AG10803 (cell line): ENCODE measurements around the gene RAB23.
A peak's percentile ranks its signal among the peaks of the same experiment; 100 is the strongest.

Source experiments
- DNase-seq: peaks from one replicate; pipeline ENCODE4 v3.0.0; 2010; ENCODE audit warnings: low read depth
- H3K4me3 ChIP-seq: 2 replicates; pipeline ENCODE4 v1.5.1; 2011; ENCODE audit warnings: mild to moderate bottlenecking, low read length, control low read depth
- TF ChIP-seq, protein P1 (sequence below): conservative IDR thresholded peaks from 2 replicates; pipeline ENCODE4 v1.5.1; 2011; ENCODE audit warnings: mild to moderate bottlenecking, low read length, control low read depth, inconsistent platforms

The RAB23 gene

DNA sequence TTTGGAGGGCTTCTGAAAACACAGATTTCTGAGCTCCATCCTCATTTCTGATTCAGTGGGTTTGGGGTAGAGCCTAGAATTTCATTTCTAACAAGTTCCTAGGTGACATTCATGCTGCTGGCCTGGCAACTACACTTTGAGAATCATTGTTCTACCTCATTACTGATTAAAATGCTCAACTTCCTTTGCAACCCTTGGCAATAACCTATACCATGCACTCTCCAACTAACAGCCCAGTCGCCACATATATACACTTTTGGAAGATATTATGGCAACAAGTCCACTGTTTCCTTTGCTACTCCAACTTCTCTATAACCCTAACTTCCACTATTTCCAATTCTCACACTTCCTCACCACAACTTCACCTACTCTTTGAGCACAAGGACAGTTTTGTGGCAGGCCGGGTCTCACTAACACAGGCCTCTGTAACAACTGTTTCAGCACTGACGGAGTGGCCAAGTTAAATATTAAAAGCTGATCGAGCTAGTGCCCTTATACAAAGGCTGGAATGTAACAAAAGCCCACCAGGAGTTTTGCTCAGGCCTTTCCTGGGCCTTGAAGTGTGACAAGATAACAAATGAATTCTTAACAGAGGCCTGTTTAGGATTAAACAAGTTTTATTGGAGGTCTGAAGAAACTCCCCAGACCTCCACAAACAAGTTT lies 32.1 kb upstream of the RAB23 start:
- no peak overlapping the region for H3K4me3 ChIP-seq
- TF ChIP-seq, protein P1, sequence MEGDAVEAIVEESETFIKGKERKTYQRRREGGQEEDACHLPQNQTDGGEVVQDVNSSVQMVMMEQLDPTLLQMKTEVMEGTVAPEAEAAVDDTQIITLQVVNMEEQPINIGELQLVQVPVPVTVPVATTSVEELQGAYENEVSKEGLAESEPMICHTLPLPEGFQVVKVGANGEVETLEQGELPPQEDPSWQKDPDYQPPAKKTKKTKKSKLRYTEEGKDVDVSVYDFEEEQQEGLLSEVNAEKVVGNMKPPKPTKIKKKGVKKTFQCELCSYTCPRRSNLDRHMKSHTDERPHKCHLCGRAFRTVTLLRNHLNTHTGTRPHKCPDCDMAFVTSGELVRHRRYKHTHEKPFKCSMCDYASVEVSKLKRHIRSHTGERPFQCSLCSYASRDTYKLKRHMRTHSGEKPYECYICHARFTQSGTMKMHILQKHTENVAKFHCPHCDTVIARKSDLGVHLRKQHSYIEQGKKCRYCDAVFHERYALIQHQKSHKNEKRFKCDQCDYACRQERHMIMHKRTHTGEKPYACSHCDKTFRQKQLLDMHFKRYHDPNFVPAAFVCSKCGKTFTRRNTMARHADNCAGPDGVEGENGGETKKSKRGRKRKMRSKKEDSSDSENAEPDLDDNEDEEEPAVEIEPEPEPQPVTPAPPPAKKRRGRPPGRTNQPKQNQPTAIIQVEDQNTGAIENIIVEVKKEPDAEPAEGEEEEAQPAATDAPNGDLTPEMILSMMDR: no peak
- no peak for DNase-seq

DNA sequence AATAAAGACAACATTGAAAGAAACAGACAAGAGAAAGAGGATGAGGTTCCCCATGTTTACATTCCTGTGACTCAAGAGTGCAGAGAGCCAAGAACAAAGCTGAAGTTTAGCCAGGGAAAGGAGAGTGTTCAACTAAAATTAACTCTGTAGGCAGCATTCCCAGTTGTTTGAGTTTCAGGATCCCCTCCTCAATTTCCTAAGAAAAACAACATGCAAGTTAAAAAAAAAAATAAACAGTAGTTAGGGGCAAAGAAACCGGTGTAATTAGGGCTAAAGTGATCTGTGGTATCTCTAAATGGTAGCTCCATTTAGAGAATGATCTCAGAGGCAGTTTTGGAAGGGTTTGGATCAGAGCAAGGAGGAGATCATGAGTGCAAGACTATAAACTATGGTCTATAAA lies 30.9 kb upstream of the RAB23 start:
- peak; percentile 62 for DNase-seq
- no peak overlapping the region for H3K4me3 ChIP-seq
- TF ChIP-seq, protein P1: no peak

DNA sequence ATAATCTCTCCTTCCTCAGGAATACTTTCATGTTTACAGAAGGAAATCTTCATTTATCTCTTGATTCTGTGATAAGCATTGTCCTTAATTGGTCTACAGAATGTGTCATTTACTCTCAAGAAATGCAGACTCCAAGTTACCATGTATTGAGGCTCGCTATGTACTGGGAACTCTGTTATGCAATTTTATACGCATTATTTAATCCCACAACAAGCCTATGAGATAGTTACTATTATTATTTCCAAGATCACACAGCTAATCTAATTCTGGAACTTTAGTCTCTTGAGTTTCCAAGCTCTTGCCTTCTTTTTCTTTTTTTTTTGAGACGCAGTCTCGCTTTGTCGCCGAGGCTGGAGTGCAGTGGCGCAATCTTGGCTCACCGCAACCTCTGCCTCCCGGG lies 30.0 kb upstream of the RAB23 start:
- no peak for DNase-seq
- no peak overlapping the region for H3K4me3 ChIP-seq
- TF ChIP-seq, protein P1: no peak

DNA sequence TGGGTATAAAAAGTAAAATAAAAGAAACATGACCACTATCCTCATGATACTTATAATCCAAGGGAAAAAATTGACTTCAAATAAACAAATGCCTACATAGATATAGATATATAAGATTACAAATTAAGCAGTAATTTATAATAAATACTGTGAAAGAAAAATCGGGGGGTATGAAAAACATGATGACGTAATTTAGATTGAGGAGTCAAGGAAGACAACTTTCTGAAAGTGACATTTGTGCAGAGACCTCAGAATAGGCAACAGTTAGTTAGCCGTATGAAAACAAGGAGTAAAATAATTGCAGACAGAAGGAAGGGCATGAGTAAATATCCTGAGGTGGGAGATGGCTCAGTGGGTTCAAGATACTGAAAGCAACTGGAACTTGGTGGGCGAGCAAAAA lies 28.2 kb upstream of the RAB23 start:
- no peak for DNase-seq
- TF ChIP-seq, protein P1: no peak
- no peak overlapping the region for H3K4me3 ChIP-seq

DNA sequence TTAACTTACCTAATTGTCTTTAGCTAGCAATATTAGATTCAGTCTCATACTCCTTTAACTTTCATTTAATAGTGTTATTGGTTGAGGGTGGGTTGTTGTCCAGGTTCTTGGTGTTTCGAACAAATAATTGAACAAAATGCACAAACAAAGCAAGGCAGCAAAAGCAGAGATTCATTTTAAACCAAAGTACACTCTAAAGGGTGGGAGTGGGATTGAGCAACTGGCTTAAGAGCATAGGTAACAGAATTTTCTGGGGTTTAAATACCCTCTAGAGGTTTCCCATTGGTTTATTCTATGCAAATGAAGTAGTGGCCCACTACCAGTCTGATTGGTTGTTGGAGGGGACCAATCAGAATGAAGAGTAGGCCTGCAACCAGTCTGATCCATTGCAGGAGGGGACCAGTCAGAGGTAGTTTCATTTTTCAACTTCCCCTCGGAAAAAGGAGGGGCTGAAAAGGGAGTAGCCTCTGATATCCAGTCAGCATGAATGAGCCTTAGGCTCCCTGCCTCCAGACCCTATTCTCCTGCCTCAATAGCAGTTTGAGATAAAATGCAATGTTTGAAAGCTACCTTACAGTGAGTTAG lies 26.3 kb upstream of the RAB23 start:
- no peak for DNase-seq
- no peak overlapping the region for H3K4me3 ChIP-seq
- TF ChIP-seq, protein P1: no peak

DNA sequence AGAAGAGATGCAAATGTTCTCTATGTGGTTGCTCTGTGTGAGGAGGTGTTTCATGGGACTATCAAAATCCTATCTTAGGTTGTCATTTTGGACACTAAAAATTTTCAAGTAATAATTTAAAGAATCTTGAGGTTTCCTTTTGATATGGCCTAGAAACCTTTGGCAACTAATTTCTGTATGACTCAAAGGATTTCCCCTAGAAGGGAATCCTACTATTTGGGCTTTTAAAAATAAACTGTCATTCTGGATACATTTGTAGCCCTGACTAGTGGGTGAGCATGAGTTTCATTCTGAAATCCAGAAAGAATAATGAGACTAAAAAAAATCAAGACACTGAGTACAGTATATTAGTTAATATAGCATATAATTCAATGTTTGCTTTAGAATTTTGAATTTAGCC lies 25.5 kb upstream of the RAB23 start:
- TF ChIP-seq, protein P1: no peak
- DNase-seq: no peak
- H3K4me3 ChIP-seq: no peak overlapping the region

DNA sequence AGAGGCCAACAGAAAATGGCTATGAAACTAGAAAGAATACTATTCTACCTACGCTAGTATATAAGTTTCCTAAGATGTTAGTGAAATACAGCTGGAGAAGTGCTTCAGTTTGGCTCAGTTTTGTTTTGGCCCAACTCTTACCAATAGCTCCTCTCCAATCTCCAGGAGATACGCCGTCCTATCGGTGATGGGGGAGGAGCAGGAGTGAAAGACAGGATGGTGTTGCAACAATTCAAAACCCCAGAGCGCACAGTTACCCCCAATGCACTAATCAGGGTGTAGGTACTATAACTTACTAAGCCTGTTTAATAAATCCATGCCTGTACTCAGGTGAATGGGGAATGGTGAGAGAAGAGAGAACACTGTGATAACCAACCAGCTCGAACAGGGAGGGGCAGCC lies 24.2 kb upstream of the RAB23 start:
- DNase-seq: no peak
- no peak overlapping the region for H3K4me3 ChIP-seq
- TF ChIP-seq, protein P1: no peak
